ENCODE results near the gene DAB1.

DAB1 gene

GRCh38 chr1:57163325-57163724 lies 260.5 kb downstream of the DAB1 start:
- no peak for DNase-seq (ENCODE audit: low read depth)

GRCh38 chr1:57162607-57163261 lies 261.1 kb downstream of the DAB1 start:
- no peak for DNase-seq (ENCODE audit: low read depth)

- DNase-seq (ENCODE audit: low read depth): no peak
These were observed 263.3 kb downstream of the DAB1 start for GRCh38 chr1:57160594-57160993.

DNA sequence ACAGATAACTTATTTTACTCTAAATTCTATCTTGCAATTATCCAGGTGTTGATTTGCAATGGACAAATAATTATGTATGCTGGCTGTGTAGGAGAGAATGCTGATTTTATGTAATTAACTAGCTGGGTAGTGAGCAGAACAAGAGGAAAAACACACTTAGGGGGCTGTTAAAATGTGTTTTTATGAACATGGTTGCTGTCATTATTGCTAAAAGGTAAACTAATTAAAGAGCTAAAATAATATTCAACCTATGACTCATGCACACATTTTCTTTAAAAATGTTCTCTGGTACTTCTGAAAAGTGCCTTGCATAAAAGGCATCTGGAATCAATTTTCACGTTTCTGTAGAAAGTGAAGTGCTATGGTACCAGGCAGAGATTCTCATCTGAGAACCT lies 265.3 kb downstream of the DAB1 start:
- DNase-seq (ENCODE audit: low read depth): no peak

GRCh38 chr1:57157818-57158603 lies 265.8 kb downstream of the DAB1 start:
- DNase-seq (ENCODE audit: low read depth): no peak

DNA sequence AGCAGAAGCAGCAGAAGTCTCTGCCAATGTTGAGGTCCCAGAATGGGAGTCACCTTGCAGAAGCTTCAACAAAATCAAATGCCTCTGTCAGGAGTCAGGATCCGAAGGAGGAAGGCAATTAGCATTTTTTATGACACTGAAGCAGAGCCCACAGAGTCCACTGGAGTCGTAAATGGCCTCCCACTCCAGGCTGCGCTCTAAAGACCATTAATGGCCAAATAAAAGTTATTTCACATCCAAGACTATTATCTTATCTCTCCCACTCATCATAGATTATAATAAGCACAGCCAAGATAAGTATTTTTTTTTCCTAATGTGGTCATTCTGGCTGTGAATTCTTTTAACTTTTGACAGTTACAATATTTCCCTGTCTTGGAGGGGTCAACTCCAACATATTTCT lies 267.0 kb downstream of the DAB1 start:
- DNase-seq (ENCODE audit: low read depth): no peak

GRCh38 chr1:57146100-57146499 lies 277.8 kb downstream of the DAB1 start:
- DNase-seq (ENCODE audit: low read depth): peak; percentile 3

DNA sequence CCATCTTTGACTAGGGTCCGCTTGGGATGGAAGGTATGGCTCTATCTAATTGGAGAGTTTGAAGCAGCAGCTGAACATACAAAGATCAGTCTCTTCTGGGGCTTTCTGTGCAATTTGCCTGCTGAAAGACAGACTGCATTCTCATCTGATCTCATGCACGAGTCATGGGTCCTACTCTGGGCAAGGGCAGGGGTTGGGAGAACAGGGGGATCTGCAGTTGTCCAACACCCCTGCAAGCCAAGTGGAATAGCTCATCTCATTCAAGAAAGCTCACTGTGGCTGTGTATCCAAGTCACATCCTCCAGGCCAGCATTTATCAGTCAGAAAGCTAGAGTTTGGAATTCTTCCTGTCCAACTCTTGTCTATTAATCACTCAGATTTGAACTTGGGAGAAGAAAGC lies 280.9 kb downstream of the DAB1 start:
- no peak for DNase-seq (ENCODE audit: low read depth)

DNA sequence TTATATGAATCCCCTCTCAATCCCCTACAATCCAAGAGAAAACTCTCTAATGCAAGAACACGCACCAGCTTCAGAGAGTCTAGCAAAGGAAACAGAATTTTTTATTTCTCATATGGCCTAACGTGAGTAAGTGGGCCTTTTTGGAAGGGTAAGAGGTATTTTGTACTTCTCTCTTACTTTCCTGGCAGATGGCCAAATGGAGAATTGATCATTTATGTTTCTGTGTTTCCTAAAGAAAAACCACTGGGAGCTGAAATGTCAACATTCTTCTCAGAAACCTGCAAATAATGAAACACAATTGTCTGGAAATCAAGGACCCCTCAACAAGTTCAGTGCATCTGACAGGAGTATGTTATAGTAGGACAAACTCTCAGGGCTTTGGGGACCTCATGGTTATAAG lies 281.7 kb downstream of the DAB1 start:
- no peak for DNase-seq (ENCODE audit: low read depth)

DNA sequence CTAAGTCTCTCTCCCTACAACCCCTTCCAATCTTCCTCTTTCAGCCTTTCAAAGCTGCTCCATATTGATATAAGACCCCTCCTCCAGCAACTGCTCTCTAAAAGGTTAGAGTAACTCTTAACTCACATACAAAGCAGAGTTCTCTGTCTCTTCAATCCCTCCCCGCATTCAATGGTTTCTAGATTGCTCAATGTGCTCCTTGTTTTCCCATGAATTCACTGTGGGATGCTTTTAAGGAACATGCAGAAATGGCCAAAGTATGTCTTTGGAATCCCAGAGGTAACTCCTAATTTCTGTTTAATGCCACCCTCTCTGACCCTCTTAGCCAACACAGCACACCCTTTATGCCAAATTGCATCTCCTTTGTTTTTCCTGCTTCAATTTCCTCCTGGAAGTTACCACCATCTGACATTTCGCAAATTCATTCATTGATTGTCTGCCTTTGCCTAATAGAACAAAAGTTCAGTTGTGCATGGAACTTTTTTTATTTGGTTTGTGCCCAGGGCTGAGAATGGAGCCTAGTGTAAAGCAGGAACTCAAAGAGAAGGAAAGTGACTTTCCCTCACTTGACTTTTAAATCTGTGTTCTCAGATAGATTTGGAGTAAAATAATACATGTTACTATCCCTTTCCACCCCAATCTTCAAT lies 285.3 kb downstream of the DAB1 start:
- DNase-seq (ENCODE audit: low read depth): no peak

DNA sequence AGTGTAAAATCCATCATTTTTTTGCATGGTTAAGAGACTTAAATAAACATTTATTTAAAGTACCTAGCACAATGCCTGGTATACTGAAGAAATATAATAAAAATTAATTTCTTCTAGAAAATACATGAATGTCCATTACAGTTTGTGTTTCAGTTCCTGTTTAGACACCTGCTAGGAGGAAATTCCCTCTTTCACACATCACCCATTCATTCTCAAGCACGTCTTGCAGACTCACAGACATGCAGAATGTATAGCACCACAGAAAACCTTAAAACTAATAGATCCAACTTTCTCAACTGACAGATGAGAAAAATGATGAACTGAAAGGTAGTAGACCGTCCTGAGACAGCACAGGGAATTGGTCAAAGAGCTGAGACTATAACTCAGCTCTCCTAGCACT lies 285.9 kb downstream of the DAB1 start:
- DNase-seq (ENCODE audit: low read depth): no peak

- DNase-seq (ENCODE audit: low read depth): no peak
These were observed 289.1 kb downstream of the DAB1 start for GRCh38 chr1:57134803-57135202.

- no peak for DNase-seq (ENCODE audit: low read depth)
These were observed 290.2 kb downstream of the DAB1 start for GRCh38 chr1:57133686-57134085.

DNA sequence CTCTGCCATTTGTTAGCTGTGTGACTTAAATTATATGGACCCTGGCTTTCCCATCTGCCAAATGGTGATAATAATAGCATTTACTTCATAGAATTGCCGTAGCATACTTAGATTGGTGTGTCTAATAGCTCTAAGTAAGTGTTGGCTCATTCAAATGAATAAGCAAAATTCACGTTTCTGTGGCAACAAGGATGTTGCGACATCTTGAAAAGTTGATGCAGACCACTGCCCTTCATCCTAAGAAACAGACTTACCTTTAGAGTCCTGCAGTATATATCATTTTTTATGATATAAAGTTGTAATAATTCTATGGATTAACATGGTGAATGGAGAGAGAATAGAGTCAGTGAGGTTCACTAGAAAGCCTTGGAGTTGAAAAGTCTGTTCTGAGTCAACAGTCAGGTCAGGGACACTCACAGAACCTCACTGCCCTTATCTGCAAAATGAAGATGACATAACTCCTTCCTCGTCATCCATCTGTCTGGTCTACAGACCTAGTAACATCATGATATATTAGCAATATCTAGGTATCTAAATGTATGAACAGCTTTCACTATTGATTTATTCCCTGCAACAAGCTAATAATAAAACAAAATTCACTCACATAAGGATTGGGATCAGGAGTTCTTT lies 290.8 kb downstream of the DAB1 start:
- no peak for DNase-seq (ENCODE audit: low read depth)

DNA sequence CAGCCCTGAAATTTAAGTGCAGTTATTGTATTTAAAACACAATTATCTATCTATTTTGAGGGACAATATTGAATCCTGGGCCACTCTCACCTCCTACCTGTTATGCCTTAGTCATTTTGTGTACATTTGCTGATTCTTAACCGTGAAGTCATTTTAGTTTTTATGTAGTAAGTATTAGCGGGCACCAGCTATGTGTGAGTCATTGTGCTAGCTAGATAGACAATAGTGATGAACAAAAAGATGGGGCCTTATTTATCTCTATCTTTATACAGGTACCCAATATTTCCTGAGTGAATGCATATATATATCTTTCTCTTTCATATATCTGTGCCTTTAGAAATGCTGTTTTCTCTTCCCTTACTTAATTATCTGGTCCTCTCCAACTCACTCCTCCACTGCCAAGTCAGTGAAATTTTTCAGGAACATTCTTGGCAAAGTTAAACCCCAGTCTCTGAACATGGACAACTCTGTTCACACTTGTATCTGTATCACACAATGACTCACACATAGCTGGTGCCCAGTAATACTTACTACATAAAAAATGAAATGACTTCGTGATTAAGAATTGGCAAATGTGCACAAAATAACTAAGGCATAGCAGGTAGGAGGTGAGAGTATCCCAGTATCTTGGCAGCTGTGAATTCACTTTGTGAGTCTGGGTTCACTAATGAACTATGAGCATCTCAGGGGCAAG lies 292.0 kb downstream of the DAB1 start:
- no peak for DNase-seq (ENCODE audit: low read depth)

GRCh38 chr1:57131257-57131656 lies 292.6 kb downstream of the DAB1 start:
- DNase-seq (ENCODE audit: low read depth): no peak

- DNase-seq (ENCODE audit: low read depth): no peak
These were observed 294.0 kb downstream of the DAB1 start for GRCh38 chr1:57129865-57130264.

DNA sequence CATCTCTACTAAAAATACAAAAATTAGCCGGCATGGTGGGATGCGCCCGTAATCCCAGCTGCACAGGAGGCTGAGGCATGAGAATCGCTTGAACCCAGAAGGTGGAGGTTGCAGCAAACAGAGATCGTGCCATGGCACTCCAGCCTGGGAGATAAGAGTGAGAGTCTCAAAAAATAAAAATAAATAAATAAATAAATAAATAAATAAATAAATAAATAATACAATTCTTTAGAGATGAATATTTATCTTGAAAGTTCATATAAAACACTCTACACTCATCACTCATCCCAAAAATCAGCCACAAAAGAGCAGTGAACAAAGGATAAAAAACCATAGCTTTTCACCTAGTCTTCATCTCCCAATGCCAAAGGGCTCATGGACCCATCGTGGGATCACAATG lies 295.9 kb downstream of the DAB1 start:
- DNase-seq (ENCODE audit: low read depth): no peak

DNA sequence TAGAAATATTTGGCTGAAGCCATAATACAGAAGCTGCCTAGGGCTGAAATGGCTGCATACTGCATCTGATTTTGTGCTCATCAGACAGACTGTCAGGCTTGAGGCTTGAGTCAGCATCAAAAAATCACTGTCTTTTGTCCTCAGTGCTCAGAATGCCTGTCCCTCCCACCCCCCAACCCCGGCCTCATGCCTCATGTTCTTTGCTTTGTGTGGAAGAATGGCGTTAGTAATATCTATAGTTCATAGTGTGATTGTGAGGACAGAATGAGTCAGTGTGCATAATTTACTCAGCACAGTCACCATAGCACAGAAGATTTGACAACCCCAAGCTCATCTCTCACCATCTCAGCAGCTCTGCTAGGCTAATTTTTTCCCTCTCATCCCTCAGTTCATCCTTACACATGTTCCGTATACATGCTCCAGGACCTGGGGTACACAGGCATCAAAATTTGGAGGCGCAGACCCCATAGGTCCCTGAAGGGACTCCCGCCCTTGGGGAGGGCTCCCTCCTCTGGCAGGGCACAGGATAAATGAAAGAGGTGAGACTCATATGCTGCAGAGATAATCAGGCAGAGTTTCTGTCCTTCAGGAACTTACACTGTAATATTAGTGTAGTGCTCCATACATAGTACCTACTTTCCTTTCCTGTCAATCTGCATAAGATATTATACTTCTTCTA lies 299.0 kb downstream of the DAB1 start:
- no peak for DNase-seq (ENCODE audit: low read depth)

DNA sequence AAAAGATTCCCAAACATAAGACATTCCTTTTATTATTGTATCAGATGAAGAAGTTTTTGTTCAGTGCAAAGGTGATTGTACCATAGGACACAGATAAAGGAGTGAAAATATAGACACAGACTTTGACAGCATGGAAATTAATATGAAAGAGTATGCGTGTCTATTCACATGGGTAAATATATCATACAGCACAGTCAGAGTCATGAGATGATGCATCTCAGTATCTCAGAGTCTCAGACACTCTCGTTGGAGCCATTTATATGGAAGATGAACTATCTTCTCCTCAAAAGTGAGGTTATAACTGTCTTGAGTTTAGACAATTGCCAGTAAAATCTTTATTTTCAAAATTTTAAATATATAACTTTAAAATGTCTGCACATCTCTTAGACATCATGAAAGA lies 299.7 kb downstream of the DAB1 start:
- DNase-seq (ENCODE audit: low read depth): no peak

DNA sequence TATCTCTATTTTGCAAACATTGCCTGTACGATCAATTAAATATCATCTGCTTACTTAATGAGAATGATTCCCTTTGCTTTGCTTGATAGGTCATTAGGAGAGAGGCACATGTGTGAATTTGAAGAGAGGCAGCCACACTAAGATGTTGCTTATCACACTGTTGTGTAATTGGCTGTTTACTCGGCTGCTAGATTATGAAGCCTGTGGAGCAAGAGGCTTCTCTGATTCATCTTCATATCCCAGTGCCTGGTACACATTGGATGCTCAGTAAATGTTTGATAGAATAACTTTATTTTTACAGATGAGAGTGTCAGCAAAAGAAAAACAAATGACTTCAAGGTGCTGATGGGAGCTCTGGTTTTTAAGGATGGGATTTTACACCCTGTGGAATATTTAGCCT lies 301.8 kb downstream of the DAB1 start:
- DNase-seq (ENCODE audit: low read depth): no peak
